HepG2 (cell line): ENCODE data around the gene PYGB. TPM values are rescaled to one million over a fixed set of nuclear protein-coding genes. Genes with fewer than 3 reads are reported as not detected.

Experiments
- IRF2 ChIP-seq: IDR thresholded peaks from 2 replicates; pipeline ENCODE4 v1.6.1; 2018; ENCODE audit warnings: missing genetic modification reagents, missing compliant biosample characterization
- JDP2 ChIP-seq: sonication (generic); formaldehyde crosslinking; IDR thresholded peaks from 2 replicates; pipeline ENCODE4 v1.8.1; 2022; ENCODE audit warnings: missing genetic modification reagents, borderline replicate concordance
- SP140L ChIP-seq: sonication (generic); formaldehyde crosslinking; IDR thresholded peaks from 2 replicates; pipeline ENCODE4 v1.4.0; 2020; ENCODE audit warnings: missing genetic modification reagents, borderline replicate concordance
- ZFAT ChIP-seq: sonication (generic); formaldehyde crosslinking; conservative IDR thresholded peaks from 2 replicates; pipeline ENCODE4 v1.8.1; 2023; ENCODE audit warnings: missing genetic modification reagents, inconsistent platforms
- ZMYM3 ChIP-seq: sonication (generic); formaldehyde crosslinking; IDR thresholded peaks from 2 replicates; pipeline ENCODE4 v1.5.1; 2020; ENCODE audit warnings: mild to moderate bottlenecking, missing genetic modification reagents
- ZNF292 ChIP-seq: sonication (generic); formaldehyde crosslinking; IDR thresholded peaks from 2 replicates; pipeline ENCODE4 v1.8.1; 2022; ENCODE audit warnings: mild to moderate bottlenecking, low read depth, missing genetic modification reagents, borderline replicate concordance
- ZNF33B ChIP-seq: sonication (generic); formaldehyde crosslinking; IDR thresholded peaks from 2 replicates; pipeline ENCODE4 v1.5.1; 2020; ENCODE audit warnings: mild to moderate bottlenecking, missing genetic modification reagents
- ZNF432 ChIP-seq: sonication (generic); formaldehyde crosslinking; IDR thresholded peaks from 2 replicates; pipeline ENCODE4 v1.5.0; 2020; ENCODE audit warnings: missing genetic modification reagents, mild to moderate bottlenecking, borderline replicate concordance
- ZNF547 ChIP-seq: sonication (generic); formaldehyde crosslinking; IDR thresholded peaks from 2 replicates; pipeline ENCODE4 v1.5.1; 2020; ENCODE audit warnings: mild to moderate bottlenecking, missing genetic modification reagents
- polyA plus RNA-seq, 8 experiments: library from polyadenylated mRNA; depleted of rRNA in 3 of 8; stranded (reverse) in 7 of 8; unstranded in 1 of 8; fragments of >200 nt; fragmentation: Illumina TruSeq in 4 of 8; extraction: Trizol in 4 of 8; gene quantifications; 2 replicates each; pipeline versions ENCODE4 v1.2.1 to v1.2.3, GENCODE V29; 2011 to 2016; ENCODE audit warnings: low read depth in 4 of 8, missing spikeins in 1 of 8, mixed read lengths in 1 of 8; ENCODE audit not compliant: insufficient read depth in 1 of 8
- total RNA-seq, 5 experiments: library from RNA; depleted of rRNA; stranded (reverse); fragments of >200 nt; fragmentation: Illumina TruSeq; extraction: Trizol; gene quantifications; 2 replicates each; pipeline ENCODE4 v1.2.3, GENCODE V29; 2016; ENCODE audit warnings: low read depth in 1 of 5
- TF ChIP-seq, protein P1 (sequence below): fragments of 450-650 bp; IDR thresholded peaks from 2 replicates; pipeline ENCODE4 v1.6.1; 2016
- TF ChIP-seq, protein P2 (sequence below): sonication (generic); formaldehyde crosslinking; IDR thresholded peaks from one replicate; pipeline ENCODE4 v1.5.1; 2020; ENCODE audit warnings: mild to moderate bottlenecking, missing genetic modification reagents; ENCODE audit errors: not compliant biosample characterization
- TF ChIP-seq, protein P3 (sequence below): sonication (generic); IDR thresholded peaks from 2 replicates; pipeline ENCODE4 v1.6.1; 2016; ENCODE audit warnings: low read depth, borderline replicate concordance
- TF ChIP-seq, protein P4 (sequence below): sonication (generic); formaldehyde crosslinking; IDR thresholded peaks from 2 replicates; pipeline ENCODE4 v1.4.0; 2020; ENCODE audit warnings: missing genetic modification reagents, mild to moderate bottlenecking, borderline replicate concordance
- TF ChIP-seq, protein P5 (sequence below): sonication (generic); formaldehyde crosslinking; IDR thresholded peaks from 2 replicates; pipeline ENCODE4 v1.8.1; 2022; ENCODE audit warnings: mild to moderate bottlenecking, missing genetic modification reagents

The PYGB gene
- total and polyA plus RNA-seq, 2 of the 13 experiments (the other 11 are each of a cell fraction or from before 2014, with no cell fraction given) = 24.2 to 86.3 TPM

DNA sequence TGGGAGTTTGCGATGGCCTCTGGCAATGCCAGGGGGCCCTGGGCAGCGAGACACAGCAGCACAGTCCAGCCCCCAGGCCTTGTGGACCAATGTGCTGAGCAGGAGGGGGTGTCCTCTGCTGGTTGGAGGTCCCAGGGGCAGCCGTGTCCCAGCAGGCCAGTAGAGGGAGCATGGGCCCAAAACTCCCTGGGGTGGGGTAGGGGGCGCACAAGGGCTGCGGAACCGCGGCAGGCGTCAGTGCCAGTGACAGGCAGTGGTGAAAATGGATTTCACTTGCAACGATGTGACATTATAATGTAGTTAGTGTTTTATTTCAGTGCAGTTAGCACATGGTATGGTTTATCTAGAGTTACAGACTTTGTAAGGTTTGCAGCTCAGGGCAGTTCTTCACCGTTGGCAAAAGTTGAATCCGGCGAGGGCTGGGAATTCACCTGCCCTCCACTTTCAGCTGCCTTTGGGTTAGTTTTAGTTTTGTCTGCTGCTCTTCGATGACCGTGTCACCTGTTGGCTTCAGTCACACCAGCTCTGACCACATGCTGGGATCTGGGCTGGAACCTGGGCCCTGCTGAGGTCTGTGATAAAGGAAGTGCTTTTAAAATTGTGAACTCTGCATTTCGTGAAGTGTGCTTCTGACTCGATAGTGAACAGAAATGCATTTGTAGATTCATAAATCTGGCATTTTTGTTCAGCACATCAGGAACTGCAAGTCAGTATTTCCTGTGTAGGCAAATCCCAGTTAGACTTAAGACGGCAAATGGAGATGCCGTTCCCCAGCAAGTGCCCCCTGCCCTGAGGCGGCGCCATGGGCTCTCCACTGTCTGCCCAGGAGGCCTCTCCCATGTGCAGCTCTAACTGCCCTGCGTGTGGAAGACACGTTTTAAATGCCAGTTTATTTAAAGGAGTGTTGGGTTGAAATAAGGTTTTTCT lies 46.8 kb downstream of the PYGB start (continued):
- TF ChIP-seq, protein P1, sequence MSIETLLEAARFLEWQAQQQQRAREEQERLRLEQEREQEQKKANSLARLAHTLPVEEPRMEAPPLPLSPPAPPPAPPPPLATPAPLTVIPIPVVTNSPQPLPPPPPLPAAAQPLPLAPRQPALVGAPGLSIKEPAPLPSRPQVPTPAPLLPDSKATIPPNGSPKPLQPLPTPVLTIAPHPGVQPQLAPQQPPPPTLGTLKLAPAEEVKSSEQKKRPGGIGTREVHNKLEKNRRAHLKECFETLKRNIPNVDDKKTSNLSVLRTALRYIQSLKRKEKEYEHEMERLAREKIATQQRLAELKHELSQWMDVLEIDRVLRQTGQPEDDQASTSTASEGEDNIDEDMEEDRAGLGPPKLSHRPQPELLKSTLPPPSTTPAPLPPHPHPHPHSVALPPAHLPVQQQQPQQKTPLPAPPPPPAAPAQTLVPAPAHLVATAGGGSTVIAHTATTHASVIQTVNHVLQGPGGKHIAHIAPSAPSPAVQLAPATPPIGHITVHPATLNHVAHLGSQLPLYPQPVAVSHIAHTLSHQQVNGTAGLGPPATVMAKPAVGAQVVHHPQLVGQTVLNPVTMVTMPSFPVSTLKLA = no peak
- TF ChIP-seq SP140L (no peak), ZNF33B (CRISPR knock-in tag) (0 out of 2 replicates have a peak, but pooled peaks have one; percentile 27), ZFAT (CRISPR knock-in tag) (no peak), ZNF292 (CRISPR knock-in tag) (peak; percentile 73; the same call in 1 of the 2 replicates), ZNF432 (CRISPR knock-in tag) (no peak), ZMYM3 (no peak), JDP2 (CRISPR knock-in tag) (no peak), IRF2 (CRISPR knock-in tag) (peak; percentile 85), ZNF547 (CRISPR knock-in tag) (peak; percentile 73; the same call in 1 of the 2 replicates)
- TF ChIP-seq, protein P2, sequence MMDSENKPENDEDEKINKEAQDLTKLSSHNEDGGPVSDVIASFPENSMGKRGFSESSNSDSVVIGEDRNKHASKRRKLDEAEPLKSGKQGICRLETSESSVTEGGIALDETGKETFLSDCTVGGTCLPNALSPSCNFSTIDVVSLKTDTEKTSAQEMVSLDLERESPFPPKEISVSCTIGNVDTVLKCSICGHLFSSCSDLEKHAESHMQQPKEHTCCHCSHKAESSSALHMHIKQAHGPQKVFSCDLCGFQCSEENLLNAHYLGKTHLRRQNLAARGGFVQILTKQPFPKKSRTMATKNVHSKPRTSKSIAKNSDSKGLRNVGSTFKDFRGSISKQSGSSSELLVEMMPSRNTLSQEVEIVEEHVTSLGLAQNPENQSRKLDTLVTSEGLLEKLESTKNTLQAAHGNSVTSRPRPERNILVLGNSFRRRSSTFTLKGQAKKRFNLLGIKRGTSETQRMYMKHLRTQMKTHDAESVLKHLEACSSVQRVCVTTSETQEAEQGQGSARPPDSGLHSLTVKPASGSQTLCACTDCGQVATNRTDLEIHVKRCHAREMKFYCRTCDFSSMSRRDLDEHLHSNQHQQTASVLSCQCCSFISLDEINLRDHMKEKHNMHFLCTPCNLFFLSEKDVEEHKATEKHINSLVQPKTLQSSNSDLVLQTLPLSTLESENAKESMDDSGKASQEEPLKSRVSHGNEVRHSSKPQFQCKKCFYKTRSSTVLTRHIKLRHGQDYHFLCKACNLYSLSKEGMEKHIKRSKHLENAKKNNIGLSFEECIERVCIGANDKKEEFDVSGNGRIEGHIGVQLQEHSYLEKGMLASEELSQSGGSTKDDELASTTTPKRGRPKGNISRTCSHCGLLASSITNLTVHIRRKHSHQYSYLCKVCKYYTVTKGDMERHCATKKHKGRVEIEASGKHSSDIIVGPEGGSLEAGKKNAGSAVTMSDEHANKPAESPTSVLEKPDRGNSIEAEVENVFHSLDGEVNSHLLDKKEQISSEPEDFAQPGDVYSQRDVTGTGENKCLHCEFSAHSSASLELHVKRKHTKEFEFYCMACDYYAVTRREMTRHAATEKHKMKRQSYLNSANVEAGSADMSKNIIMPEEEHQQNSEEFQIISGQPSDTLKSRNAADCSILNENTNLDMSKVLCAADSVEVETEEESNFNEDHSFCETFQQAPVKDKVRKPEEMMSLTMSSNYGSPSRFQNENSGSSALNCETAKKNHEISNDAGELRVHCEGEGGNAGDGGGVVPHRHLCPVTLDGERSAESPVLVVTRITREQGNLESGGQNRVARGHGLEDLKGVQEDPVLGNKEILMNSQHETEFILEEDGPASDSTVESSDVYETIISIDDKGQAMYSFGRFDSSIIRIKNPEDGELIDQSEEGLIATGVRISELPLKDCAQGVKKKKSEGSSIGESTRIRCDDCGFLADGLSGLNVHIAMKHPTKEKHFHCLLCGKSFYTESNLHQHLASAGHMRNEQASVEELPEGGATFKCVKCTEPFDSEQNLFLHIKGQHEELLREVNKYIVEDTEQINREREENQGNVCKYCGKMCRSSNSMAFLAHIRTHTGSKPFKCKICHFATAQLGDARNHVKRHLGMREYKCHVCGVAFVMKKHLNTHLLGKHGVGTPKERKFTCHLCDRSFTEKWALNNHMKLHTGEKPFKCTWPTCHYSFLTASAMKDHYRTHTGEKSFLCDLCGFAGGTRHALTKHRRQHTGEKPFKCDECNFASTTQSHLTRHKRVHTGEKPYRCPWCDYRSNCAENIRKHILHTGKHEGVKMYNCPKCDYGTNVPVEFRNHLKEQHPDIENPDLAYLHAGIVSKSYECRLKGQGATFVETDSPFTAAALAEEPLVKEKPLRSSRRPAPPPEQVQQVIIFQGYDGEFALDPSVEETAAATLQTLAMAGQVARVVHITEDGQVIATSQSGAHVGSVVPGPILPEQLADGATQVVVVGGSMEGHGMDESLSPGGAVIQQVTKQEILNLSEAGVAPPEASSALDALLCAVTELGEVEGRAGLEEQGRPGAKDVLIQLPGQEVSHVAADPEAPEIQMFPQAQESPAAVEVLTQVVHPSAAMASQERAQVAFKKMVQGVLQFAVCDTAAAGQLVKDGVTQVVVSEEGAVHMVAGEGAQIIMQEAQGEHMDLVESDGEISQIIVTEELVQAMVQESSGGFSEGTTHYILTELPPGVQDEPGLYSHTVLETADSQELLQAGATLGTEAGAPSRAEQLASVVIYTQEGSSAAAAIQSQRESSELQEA (CRISPR knock-in tag) = peak; percentile 75
- TF ChIP-seq, protein P3, sequence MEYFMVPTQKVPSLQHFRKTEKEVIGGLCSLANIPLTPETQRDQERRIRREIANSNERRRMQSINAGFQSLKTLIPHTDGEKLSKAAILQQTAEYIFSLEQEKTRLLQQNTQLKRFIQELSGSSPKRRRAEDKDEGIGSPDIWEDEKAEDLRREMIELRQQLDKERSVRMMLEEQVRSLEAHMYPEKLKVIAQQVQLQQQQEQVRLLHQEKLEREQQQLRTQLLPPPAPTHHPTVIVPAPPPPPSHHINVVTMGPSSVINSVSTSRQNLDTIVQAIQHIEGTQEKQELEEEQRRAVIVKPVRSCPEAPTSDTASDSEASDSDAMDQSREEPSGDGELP = no peak
- TF ChIP-seq, protein P4, sequence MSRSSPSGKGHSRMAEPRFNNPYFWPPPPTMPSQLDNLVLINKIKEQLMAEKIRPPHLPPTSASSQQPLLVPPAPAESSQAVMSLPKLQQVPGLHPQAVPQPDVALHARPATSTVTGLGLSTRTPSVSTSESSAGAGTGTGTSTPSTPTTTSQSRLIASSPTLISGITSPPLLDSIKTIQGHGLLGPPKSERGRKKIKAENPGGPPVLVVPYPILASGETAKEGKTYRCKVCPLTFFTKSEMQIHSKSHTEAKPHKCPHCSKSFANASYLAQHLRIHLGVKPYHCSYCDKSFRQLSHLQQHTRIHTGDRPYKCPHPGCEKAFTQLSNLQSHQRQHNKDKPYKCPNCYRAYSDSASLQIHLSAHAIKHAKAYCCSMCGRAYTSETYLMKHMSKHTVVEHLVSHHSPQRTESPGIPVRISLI (CRISPR knock-in tag) = peak; percentile 32; the same call in 1 of the 2 replicates
- TF ChIP-seq, protein P5, sequence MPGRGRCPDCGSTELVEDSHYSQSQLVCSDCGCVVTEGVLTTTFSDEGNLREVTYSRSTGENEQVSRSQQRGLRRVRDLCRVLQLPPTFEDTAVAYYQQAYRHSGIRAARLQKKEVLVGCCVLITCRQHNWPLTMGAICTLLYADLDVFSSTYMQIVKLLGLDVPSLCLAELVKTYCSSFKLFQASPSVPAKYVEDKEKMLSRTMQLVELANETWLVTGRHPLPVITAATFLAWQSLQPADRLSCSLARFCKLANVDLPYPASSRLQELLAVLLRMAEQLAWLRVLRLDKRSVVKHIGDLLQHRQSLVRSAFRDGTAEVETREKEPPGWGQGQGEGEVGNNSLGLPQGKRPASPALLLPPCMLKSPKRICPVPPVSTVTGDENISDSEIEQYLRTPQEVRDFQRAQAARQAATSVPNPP (CRISPR knock-in tag) = no peak
